Endothelial cell of umbilical vein (primary cell): ENCODE measurements around the gene PCDHGB7. TPM values are rescaled to one million over a fixed set of nuclear protein-coding genes. Genes with fewer than 3 reads are reported as not detected.
"Not testable (repeated sequence)": the region's sequence is repeated elsewhere in the genome, so short reads cannot be mapped to it uniquely, and the experiment has no call there.

Experiments
- BruUV-seq: library from RNA; stranded (reverse); fragments of 400-500 nt; replicated peaks from 2 replicates; lab custom pipeline; 2021; lab: Mats Ljungman, UMichigan
- CTCF ChIA-PET: fragments of 300-600, 350-600 bp; sonication (Branson Sonifier 250); formaldehyde crosslinking; loops from one replicate; lab custom pipeline; 2021; ENCODE audit warnings: antibody characterized with exemption, inconsistent platforms; lab: Charles Lee
- POLR2A ChIA-PET: fragments of 300-600, 350-600 bp; sonication (Branson Sonifier 250); formaldehyde crosslinking; loops from one replicate; lab custom pipeline; 2021; ENCODE audit warnings: antibody characterized with exemption, inconsistent platforms; lab: Charles Lee
- DNase-seq: peaks from one replicate; pipeline ENCODE4 v3.0.0-alpha.2; 2011; ENCODE audit warnings: low read depth, low spot score
- FAIRE-seq: peaks from 2 replicates; lab custom pipeline; 2011; peaks lifted over from hg19 to GRCh38; lab: Jason Lieb, UNC
- H2AFZ ChIP-seq: 2 replicates; pipeline ENCODE4 v1.6.0; 2012; ENCODE audit warnings: low read depth, low read length, control low read depth, inconsistent platforms
- H3K27ac ChIP-seq: 2 replicates; pipeline ENCODE4 v1.5.1; 2011; ENCODE audit warnings: low read depth, mild to moderate bottlenecking, control low read depth, low read length, moderate library complexity; ENCODE audit not compliant: insufficient read depth
- H3K27me3 ChIP-seq, 2 experiments: 2 replicates each; pipeline versions ENCODE4 v1.6.0 to v1.6.1; 2011; ENCODE audit warnings: low read length in 2 of 2, mixed read lengths in 1 of 2; ENCODE audit not compliant: control insufficient read depth in 2 of 2, insufficient read depth in 2 of 2
- H3K36me3 ChIP-seq, 2 experiments: 2 replicates in 1 of 2; 3 replicates in 1 of 2; pipeline ENCODE4 v1.5.1; 2011; ENCODE audit warnings: low read length in 2 of 2, mild to moderate bottlenecking in 1 of 2, moderate library complexity in 1 of 2; ENCODE audit not compliant: control insufficient read depth in 2 of 2, insufficient read depth in 2 of 2; ENCODE audit errors: extremely low read depth in 1 of 2
- H3K4me1 ChIP-seq: 3 replicates; pipeline ENCODE4 v1.5.1; 2011; ENCODE audit warnings: mild to moderate bottlenecking, low read length; ENCODE audit not compliant: control insufficient read depth, insufficient read depth; ENCODE audit errors: extremely low read depth
- H3K4me2 ChIP-seq: 2 replicates; pipeline ENCODE4 v1.6.1; 2011; ENCODE audit warnings: low read length, control low read depth, mixed read lengths; ENCODE audit not compliant: insufficient read depth
- H3K4me3 ChIP-seq, 3 experiments: fragments of 200-600 bp in 1 of 3; sonication (generic), shearing (Covaris generic) in 1 of 3; replicated peaks in 1 of 3; 2 replicates each; pipeline ENCODE4 v1.5.1; 2011 to 2016; ENCODE audit warnings: control low read depth in 3 of 3, low read length in 3 of 3, mild to moderate bottlenecking in 2 of 3, inconsistent platforms in 1 of 3, low read depth in 1 of 3, moderate library complexity in 1 of 3; ENCODE audit not compliant: insufficient read depth in 1 of 3
- H3K79me2 ChIP-seq: 2 replicates; pipeline ENCODE4 v1.6.0; 2012; ENCODE audit warnings: low read length, inconsistent platforms; ENCODE audit not compliant: control insufficient read depth, insufficient read depth
- H3K9ac ChIP-seq: replicated peaks from 2 replicates; pipeline ENCODE3; 2011; ENCODE audit warnings: low read length, control low read depth; ENCODE audit not compliant: insufficient read depth; ENCODE audit errors: extremely low read depth
- H3K9me1 ChIP-seq: replicated peaks from 3 replicates; pipeline ENCODE4 v1.6.0; 2011; ENCODE audit warnings: mild to moderate bottlenecking, low read length; ENCODE audit not compliant: control insufficient read depth, insufficient read depth; ENCODE audit errors: extremely low read depth
- H3K9me3 ChIP-seq: replicated peaks from 2 replicates; pipeline ENCODE4 v1.5.1; 2012; ENCODE audit warnings: low read length, inconsistent platforms; ENCODE audit not compliant: control insufficient read depth, insufficient read depth
- H4K20me1 ChIP-seq: replicated peaks from 2 replicates; pipeline ENCODE3; 2011; ENCODE audit warnings: mild to moderate bottlenecking, low read length; ENCODE audit not compliant: control insufficient read depth, insufficient read depth; ENCODE audit errors: extremely low read depth
- EZH2 ChIP-seq: IDR thresholded peaks from 2 replicates; pipeline ENCODE4 v1.6.1; 2012; ENCODE audit warnings: borderline replicate concordance, low read depth, mild to moderate bottlenecking, moderate library complexity, low read length, inconsistent platforms; ENCODE audit not compliant: severe bottlenecking
- FOS ChIP-seq: IDR thresholded peaks from 2 replicates; pipeline ENCODE4 v1.6.1; 2011; ENCODE audit warnings: mild to moderate bottlenecking, low read length, moderate library complexity, borderline replicate concordance; ENCODE audit not compliant: insufficient read depth
- JUN ChIP-seq: IDR thresholded peaks from 2 replicates; pipeline ENCODE4 v1.6.1; 2011; ENCODE audit warnings: borderline replicate concordance, low read depth; ENCODE audit not compliant: insufficient read length, insufficient read depth
- POLR2AphosphoS5 ChIP-seq: IDR thresholded peaks from 2 replicates; pipeline ENCODE4 v1.6.1; 2012; ENCODE audit warnings: low read depth, mild to moderate bottlenecking, control low read depth, low read length, moderate library complexity; ENCODE audit not compliant: insufficient read depth
- dilution Hi-C: fragments of 300-500 bp; cut with MboI; formaldehyde crosslinking; loops from one replicate; pipeline ENCODE4 v1.15.0; 2019; ENCODE audit warnings: low sequenced_read_pairs; ENCODE audit not compliant: extremely low pct_ligation_motif_present
- intact Hi-C: fragments of 100-400 bp; cut with micrococcal nuclease; formaldehyde crosslinking; loops from one replicate; pipeline ENCODE4 v1.10.0; 2022
- polyA plus RNA-seq, 4 experiments: library from polyadenylated mRNA; depleted of rRNA in 3 of 4; stranded (reverse) in 3 of 4; unstranded in 1 of 4; fragments of >200 nt; gene quantifications; 2 replicates each; pipeline versions ENCODE4 v1.2.1 to v1.2.3, GENCODE V29; 2011 to 2012; ENCODE audit warnings: missing spikeins in 1 of 4
- total RNA-seq: library from RNA; stranded (reverse); gene quantifications from 2 replicates; pipeline ENCODE4 v1.2.3, GENCODE V29; 2021

Gene PCDHGB7
- total and polyA plus RNA-seq, 2 donors (not counting 3 experiments of a cell fraction or from before 2014, with no cell fraction given), result 6.5 to 13.0 TPM

GRCh38 chr5:141374627-141375026 is 42.9 kb upstream of the PCDHGB7 start:
- CTCF ChIA-PET, result interaction anchor here (0.9 to 3.2 kb wide), 17 partner anchors 8 to 193 kb away, joined by 3 to 41 read pairs (median 4); partner anchors contain the start of genes PCDHB14, PCDHGA10, PCDHGA12 and PCDHGA3

DNA sequence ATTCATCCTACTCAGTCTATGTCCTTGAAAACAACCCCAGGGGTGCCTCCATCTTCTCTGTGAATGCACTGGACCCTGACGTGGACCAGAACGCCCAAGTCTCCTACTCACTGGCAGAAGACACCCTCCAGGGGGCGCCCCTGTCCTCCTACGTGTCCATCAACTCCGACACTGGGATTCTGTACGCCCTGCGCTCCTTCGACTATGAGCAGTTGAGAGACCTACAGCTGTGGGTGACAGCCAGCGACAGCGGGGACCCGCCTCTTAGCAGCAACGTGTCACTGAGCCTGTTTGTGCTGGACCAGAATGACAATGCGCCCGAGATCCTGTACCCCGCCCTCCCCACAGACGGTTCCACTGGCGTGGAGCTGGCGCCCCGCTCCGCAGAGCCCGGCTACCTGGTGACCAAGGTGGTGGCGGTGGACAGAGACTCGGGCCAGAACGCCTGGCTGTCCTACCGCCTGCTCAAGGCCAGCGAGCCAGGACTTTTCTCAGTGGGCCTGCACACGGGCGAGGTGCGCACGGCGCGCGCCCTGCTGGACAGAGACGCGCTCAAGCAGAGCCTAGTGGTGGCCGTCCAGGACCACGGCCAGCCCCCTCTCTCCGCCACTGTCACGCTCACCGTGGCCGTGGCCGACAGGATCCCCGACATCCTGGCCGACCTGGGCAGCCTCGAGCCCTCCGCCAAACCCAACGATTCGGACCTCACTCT is 41.9 kb upstream of the PCDHGB7 start:
- H3K4me2 ChIP-seq, H3K9me3 ChIP-seq, H3K27ac ChIP-seq, H4K20me1 ChIP-seq, H3K9ac ChIP-seq, DNase-seq, intact Hi-C loops, H3K36me3 ChIP-seq, POLR2A ChIA-PET, H3K4me1 ChIP-seq, H2AFZ ChIP-seq, BruUV-seq, H3K4me3 ChIP-seq, FAIRE-seq, dilution Hi-C loops, H3K9me1 ChIP-seq, H3K79me2 ChIP-seq: not testable (repeated sequence)
- H3K27me3 ChIP-seq, result peaks cover 30 to 67% of the 10 kb centered on the region in 2 experiments
- TF ChIP-seq EZH2, result peak; percentile 9
- CTCF ChIA-PET, result interaction anchor here (1.4 to 3.2 kb wide), 3 partner anchors 7 to 188 kb away, joined by 4 to 41 read pairs (median 10); partner anchors contain the start of gene PCDHGA7

More at GRCh38 chr5:141374627-141375026, 42.9 kb upstream of the PCDHGB7 start:
- no peak overlapping the region for H3K9ac ChIP-seq
- peaks cover 32 to 72% of the 10 kb centered on the region in 2 experiments for H3K27me3 ChIP-seq
- intact Hi-C loops, result loop anchor here (5.0 kb wide), 1 partner anchor 48 kb away; the partner anchor contains the start of gene PCDHGA11
- H3K79me2 ChIP-seq, result no peaks in the 10 kb centered on the region
- H3K36me3 ChIP-seq, result no peaks in the 10 kb centered on the region
- no peak overlapping the region for H3K4me3 ChIP-seq
- no peaks in the 10 kb centered on the region for H3K9me1 ChIP-seq
- no peak overlapping the region for H3K27ac ChIP-seq
- H3K9me3 ChIP-seq, result no peaks in the 10 kb centered on the region
- no peak for DNase-seq
- FAIRE-seq, result no peak
- H4K20me1 ChIP-seq, result no peaks in the 10 kb centered on the region
- dilution Hi-C loops, result no loop called here
- no TSS peak for BruUV-seq
- no peak overlapping the region for H3K4me2 ChIP-seq
- POLR2A ChIA-PET, result no interaction called here
- TF ChIP-seq FOS, result no peak
- TF ChIP-seq POLR2AphosphoS5, result no peak
- TF ChIP-seq JUN, result no peak
- no peak for TF ChIP-seq EZH2
- H2AFZ ChIP-seq, result no peak overlapping the region
- H3K4me1 ChIP-seq, result no peaks in the 10 kb centered on the region
